ENCODE results near the gene SHE.

SHE gene

DNA sequence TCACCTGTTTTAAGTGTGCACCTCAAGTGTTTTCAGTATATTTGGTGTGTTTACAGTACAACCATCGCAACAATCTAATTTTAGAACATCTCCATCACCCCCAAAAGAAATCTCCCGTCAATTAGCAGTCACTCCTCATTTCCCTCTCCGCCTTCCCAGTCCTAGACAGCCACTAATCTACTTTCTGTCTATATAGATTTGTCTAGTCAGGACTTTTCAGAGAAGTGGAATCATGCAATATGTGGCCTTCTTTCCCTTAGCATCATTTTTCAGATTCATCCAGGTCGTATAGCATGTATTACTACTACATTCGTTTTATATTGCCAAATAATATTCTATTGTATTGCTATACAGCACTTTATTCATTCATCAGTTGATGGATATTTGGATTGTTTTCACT is 1.7 kb upstream of the SHE start:
- H3K56ac ChIP-seq (ENCODE audit: low read length) = no peak overlapping the region
- H3K36me3 ChIP-seq (ENCODE audit: control insufficient read depth, insufficient read depth, low read length) = no peaks in the 10 kb centered on the region
- no CpG with 5 or more reads among the region's 5 CpGs for WGBS (ENCODE audit: extremely low coverage, insufficient coverage, low lambda C conversion rate)
- H3K27me3 ChIP-seq (ENCODE audit: insufficient read depth, low read length, poor library complexity) = peaks cover 35% of the 10 kb centered on the region
- H3K27ac ChIP-seq (ENCODE audit: low read depth, low read length) = no peak overlapping the region
- no peak for DNase-seq
- H3K4me1 ChIP-seq (ENCODE audit: control insufficient read depth, low read depth, low read length) = no peaks in the 10 kb centered on the region
- no peak overlapping the region for H3K18ac ChIP-seq (ENCODE audit: low read length)
- no peak overlapping the region for H2BK15ac ChIP-seq (replicated peaks; ENCODE audit: low read depth)
- H3K4ac ChIP-seq (ENCODE audit: low read depth, low read length) = no peak overlapping the region
- H3K23ac ChIP-seq (ENCODE audit: low read length) = no peak overlapping the region
- no peak overlapping the region for H3K4me2 ChIP-seq (ENCODE audit: low read length)
- no peak overlapping the region for H2AK5ac ChIP-seq (ENCODE audit: low read length)
- H3K79me2 ChIP-seq (ENCODE audit: control insufficient read depth, insufficient read depth, low read length) = no peaks in the 10 kb centered on the region
- no peaks in the 10 kb centered on the region for H3K79me1 ChIP-seq (ENCODE audit: low read length)
- no peak overlapping the region for H4K8ac ChIP-seq (ENCODE audit: low read depth, low read length)
- H3K4me3 ChIP-seq (ENCODE audit: low read length) = no peak overlapping the region
- no peak overlapping the region for H4K5ac ChIP-seq (ENCODE audit: low read length)
- no peak overlapping the region for H2BK5ac ChIP-seq (ENCODE audit: low read length)
- no peak overlapping the region for H2BK120ac ChIP-seq (ENCODE audit: low read depth, low read length)
- H3K9ac ChIP-seq (ENCODE audit: low read length) = no peak overlapping the region

DNA sequence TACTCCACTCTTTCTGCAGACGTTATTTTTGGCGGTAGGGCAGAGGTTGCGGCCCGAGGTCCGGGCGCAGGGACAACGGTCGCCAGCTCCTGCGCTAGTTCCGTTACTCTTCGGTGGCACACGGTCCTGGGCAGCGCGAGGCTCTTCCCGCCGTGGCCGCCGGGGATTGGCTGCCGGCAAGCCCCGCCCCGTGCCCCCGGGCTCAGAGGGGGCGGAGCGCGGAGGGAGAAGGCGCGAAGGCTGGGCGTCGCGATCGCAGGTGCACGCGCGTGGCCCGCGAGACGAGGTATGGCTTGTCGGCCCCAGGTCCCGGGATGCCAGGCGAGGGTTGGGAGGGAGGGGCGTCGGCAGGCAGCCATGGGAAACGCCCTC is 518 bp upstream of the SHE start:
- H3K27ac ChIP-seq (ENCODE audit: low read depth, low read length) = no peak overlapping the region
- no peak overlapping the region for H2BK5ac ChIP-seq (ENCODE audit: low read length)
- no CpG with 5 or more reads among the region's 43 CpGs for WGBS (ENCODE audit: extremely low coverage, insufficient coverage, low lambda C conversion rate)
- H3K18ac ChIP-seq (ENCODE audit: low read length) = no peak overlapping the region
- no peak overlapping the region for H3K9ac ChIP-seq (ENCODE audit: low read length)
- H4K8ac ChIP-seq (ENCODE audit: low read depth, low read length) = no peak overlapping the region
- H3K56ac ChIP-seq (ENCODE audit: low read length) = no peak overlapping the region
- no peak overlapping the region for H3K4ac ChIP-seq (ENCODE audit: low read depth, low read length)
- H2AK5ac ChIP-seq (ENCODE audit: low read length) = no peak overlapping the region
- H3K4me2 ChIP-seq (ENCODE audit: low read length) = no peak overlapping the region
- no peak overlapping the region for H2BK120ac ChIP-seq (ENCODE audit: low read depth, low read length)
- H3K27me3 ChIP-seq (ENCODE audit: insufficient read depth, low read length, poor library complexity) = peaks cover 35% of the 10 kb centered on the region
- no peaks in the 10 kb centered on the region for H3K4me1 ChIP-seq (ENCODE audit: control insufficient read depth, low read depth, low read length)
- no peaks in the 10 kb centered on the region for H3K36me3 ChIP-seq (ENCODE audit: control insufficient read depth, insufficient read depth, low read length)
- H3K79me1 ChIP-seq (ENCODE audit: low read length) = no peaks in the 10 kb centered on the region
- no peak overlapping the region for H2BK15ac ChIP-seq (replicated peaks; ENCODE audit: low read depth)
- H4K5ac ChIP-seq (ENCODE audit: low read length) = no peak overlapping the region
- H3K79me2 ChIP-seq (ENCODE audit: control insufficient read depth, insufficient read depth, low read length) = no peaks in the 10 kb centered on the region
- peak; percentile 14 for DNase-seq
- no peak overlapping the region for H3K4me3 ChIP-seq (ENCODE audit: low read length)
- no peak overlapping the region for H3K23ac ChIP-seq (ENCODE audit: low read length)

DNA sequence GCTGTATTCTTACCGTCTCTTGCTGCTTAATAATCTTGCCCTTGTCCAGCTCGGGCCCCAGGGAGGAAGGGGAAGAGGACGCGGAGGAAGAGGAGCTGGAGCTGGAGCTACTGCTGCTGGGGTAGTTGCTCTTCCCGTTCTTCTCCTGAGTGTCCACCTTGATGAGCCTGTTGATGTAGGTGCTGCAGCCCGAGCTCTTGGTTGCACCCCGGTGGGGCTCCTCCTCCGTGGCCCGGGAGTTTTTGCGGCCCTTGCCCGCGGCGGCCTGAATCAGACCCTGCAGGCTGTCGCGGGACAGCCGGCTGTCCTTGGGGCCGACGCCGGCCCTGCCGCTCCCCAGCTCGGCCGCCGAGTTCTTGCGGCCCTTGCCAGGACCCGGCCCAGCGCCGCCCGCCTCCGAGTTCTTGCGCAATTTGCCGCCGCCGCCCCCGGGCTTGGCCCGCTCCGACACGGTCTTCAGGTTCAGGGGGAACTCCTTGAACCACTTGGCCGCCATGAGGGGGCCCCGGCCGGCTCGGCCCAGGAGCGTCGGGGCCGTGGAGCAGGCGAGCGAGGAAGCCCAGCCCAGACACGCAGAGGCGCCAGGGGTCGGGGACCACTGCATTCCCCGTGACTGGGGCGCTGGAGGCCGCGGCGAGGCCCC is 668 bp downstream of the SHE start:
- Histone ChIP-seq H3K4me2 (ENCODE audit: low read length) (peak overlapping the region; percentile 22), H3K79me1 (ENCODE audit: low read length) (no peaks in the 10 kb centered on the region), H2BK5ac (ENCODE audit: low read length) (no peak overlapping the region), H2BK120ac (ENCODE audit: low read depth, low read length) (no peak overlapping the region), H3K36me3 (ENCODE audit: control insufficient read depth, insufficient read depth, low read length) (no peaks in the 10 kb centered on the region), H3K4me1 (ENCODE audit: control insufficient read depth, low read depth, low read length) (peaks cover 2% of the 10 kb centered on the region), H2AK5ac (ENCODE audit: low read length) (no peak overlapping the region), H4K5ac (ENCODE audit: low read length) (no peak overlapping the region), H3K79me2 (ENCODE audit: control insufficient read depth, insufficient read depth, low read length) (no peaks in the 10 kb centered on the region), H3K27me3 (ENCODE audit: insufficient read depth, low read length, poor library complexity) (peaks cover 35% of the 10 kb centered on the region), H3K4ac (ENCODE audit: low read depth, low read length) (no peak overlapping the region), H4K8ac (ENCODE audit: low read depth, low read length) (no peak overlapping the region), H3K18ac (ENCODE audit: low read length) (no peak overlapping the region), H2BK15ac (replicated peaks; ENCODE audit: low read depth) (no peak overlapping the region), H3K27ac (ENCODE audit: low read depth, low read length) (no peak overlapping the region), H3K23ac (ENCODE audit: low read length) (peak overlapping the region; percentile 66), H3K4me3 (ENCODE audit: low read length) (no peak overlapping the region), H3K9ac (ENCODE audit: low read length) (peak overlapping the region; percentile 30), H3K56ac (ENCODE audit: low read length) (peak overlapping the region; percentile 72)
- DNase-seq = peak; percentile 27
- no CpG with 5 or more reads among the region's 54 CpGs for WGBS (ENCODE audit: extremely low coverage, insufficient coverage, low lambda C conversion rate)

DNA sequence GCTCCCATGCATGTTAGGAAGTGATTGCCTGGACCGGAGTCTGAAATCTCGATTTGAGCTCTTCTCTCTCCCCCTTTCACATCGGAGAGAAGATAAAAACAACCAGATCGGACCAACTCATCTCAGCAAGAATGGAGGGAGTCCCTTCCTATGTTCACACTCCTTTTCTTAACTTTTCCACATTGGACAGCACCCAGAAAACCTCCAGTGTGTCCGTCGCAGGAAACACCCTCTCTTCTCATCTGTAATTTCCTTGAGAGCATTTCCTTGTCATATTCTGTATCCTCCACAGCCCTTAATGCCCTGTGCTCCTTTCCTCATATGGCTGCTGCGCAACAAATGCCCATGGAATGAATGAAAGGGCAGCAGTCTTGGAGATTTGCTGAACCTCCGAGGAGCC is 1.7 kb downstream of the SHE start:
- H3K27me3 ChIP-seq (ENCODE audit: insufficient read depth, low read length, poor library complexity) = peaks cover 35% of the 10 kb centered on the region
- no peak overlapping the region for H2BK5ac ChIP-seq (ENCODE audit: low read length)
- no peak overlapping the region for H2BK120ac ChIP-seq (ENCODE audit: low read depth, low read length)
- no CpG with 5 or more reads among the region's 8 CpGs for WGBS (ENCODE audit: extremely low coverage, insufficient coverage, low lambda C conversion rate)
- no peak overlapping the region for H3K27ac ChIP-seq (ENCODE audit: low read depth, low read length)
- no peak overlapping the region for H3K9ac ChIP-seq (ENCODE audit: low read length)
- H3K4me3 ChIP-seq (ENCODE audit: low read length) = no peak overlapping the region
- no peak overlapping the region for H4K8ac ChIP-seq (ENCODE audit: low read depth, low read length)
- H3K18ac ChIP-seq (ENCODE audit: low read length) = no peak overlapping the region
- H4K5ac ChIP-seq (ENCODE audit: low read length) = no peak overlapping the region
- H3K56ac ChIP-seq (ENCODE audit: low read length) = no peak overlapping the region
- no peaks in the 10 kb centered on the region for H3K36me3 ChIP-seq (ENCODE audit: control insufficient read depth, insufficient read depth, low read length)
- no peak overlapping the region for H3K4me2 ChIP-seq (ENCODE audit: low read length)
- no peaks in the 10 kb centered on the region for H3K79me2 ChIP-seq (ENCODE audit: control insufficient read depth, insufficient read depth, low read length)
- no peak overlapping the region for H2BK15ac ChIP-seq (replicated peaks; ENCODE audit: low read depth)
- no peak overlapping the region for H3K4ac ChIP-seq (ENCODE audit: low read depth, low read length)
- H3K23ac ChIP-seq (ENCODE audit: low read length) = no peak overlapping the region
- DNase-seq = no peak
- H3K79me1 ChIP-seq (ENCODE audit: low read length) = no peaks in the 10 kb centered on the region
- H2AK5ac ChIP-seq (ENCODE audit: low read length) = no peak overlapping the region
- peaks cover 2% of the 10 kb centered on the region for H3K4me1 ChIP-seq (ENCODE audit: control insufficient read depth, low read depth, low read length)

DNA sequence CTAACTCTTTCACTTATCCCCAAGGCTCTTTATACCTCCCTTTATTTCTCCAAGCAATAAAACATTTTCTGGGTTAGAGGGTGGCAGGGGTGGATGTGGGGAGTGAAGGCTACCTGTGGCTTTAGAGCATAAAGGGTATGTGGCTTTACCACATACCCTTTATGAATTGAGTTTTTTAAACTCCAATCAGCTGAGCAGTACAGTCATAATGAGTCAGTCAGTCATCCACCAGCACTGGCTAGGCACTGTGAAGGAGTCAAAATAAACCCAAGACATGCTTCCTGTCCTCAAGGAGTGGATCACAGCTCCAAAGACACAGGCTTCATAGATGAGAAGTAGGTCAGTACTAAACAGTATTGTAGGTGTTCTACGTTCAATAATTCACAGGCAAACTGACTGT is 2.8 kb downstream of the SHE start:
- Histone ChIP-seq H3K9ac (ENCODE audit: low read length) (no peak overlapping the region), H3K27ac (ENCODE audit: low read depth, low read length) (no peak overlapping the region), H3K56ac (ENCODE audit: low read length) (no peak overlapping the region), H3K79me2 (ENCODE audit: control insufficient read depth, insufficient read depth, low read length) (no peaks in the 10 kb centered on the region), H3K36me3 (ENCODE audit: control insufficient read depth, insufficient read depth, low read length) (no peaks in the 10 kb centered on the region), H3K27me3 (ENCODE audit: insufficient read depth, low read length, poor library complexity) (peaks cover 35% of the 10 kb centered on the region), H3K79me1 (ENCODE audit: low read length) (no peaks in the 10 kb centered on the region), H3K4ac (ENCODE audit: low read depth, low read length) (no peak overlapping the region), H2BK15ac (replicated peaks; ENCODE audit: low read depth) (no peak overlapping the region), H3K18ac (ENCODE audit: low read length) (no peak overlapping the region), H4K8ac (ENCODE audit: low read depth, low read length) (no peak overlapping the region), H3K23ac (ENCODE audit: low read length) (no peak overlapping the region), H3K4me1 (ENCODE audit: control insufficient read depth, low read depth, low read length) (peaks cover 2% of the 10 kb centered on the region), H3K4me2 (ENCODE audit: low read length) (no peak overlapping the region), H4K5ac (ENCODE audit: low read length) (no peak overlapping the region), H2BK5ac (ENCODE audit: low read length) (no peak overlapping the region), H2AK5ac (ENCODE audit: low read length) (no peak overlapping the region), H2BK120ac (ENCODE audit: low read depth, low read length) (no peak overlapping the region), H3K4me3 (ENCODE audit: low read length) (no peak overlapping the region)
- no CpG with 5 or more reads among the region's 1 CpG for WGBS (ENCODE audit: extremely low coverage, insufficient coverage, low lambda C conversion rate)
- no peak for DNase-seq

Measured in mesendoderm (in vitro differentiated cells).